OCI-LY1 (cell line): ENCODE data around the gene SATB1.

ENCODE experiments used
- H2AFZ ChIP-seq: fragments of 200-600 bp; sonication (generic), shearing (Covaris generic); 2 replicates; pipeline ENCODE4 v1.6.0; 2014; ENCODE audit warnings: antibody characterized with exemption, mild to moderate bottlenecking, low read length
- H3F3A ChIP-seq: fragments of 200-600 bp; sonication (generic), shearing (Covaris generic); 2 replicates; pipeline ENCODE4 v1.6.0; 2014; ENCODE audit warnings: mild to moderate bottlenecking, antibody characterized with exemption, low read length, moderate library complexity; ENCODE audit not compliant: insufficient read depth
- H3K27ac ChIP-seq: fragments of 200-600 bp; sonication (generic); 2 replicates; pipeline ENCODE4 v1.5.1; 2014; ENCODE audit warnings: low read length, mixed run types, mild to moderate bottlenecking, low read depth; ENCODE audit not compliant: poor library complexity, severe bottlenecking
- H3K27me3 ChIP-seq: fragments of 200-600 bp; sonication (generic); 2 replicates; pipeline ENCODE4 v1.6.0; 2014; ENCODE audit warnings: antibody characterized with exemption, mild to moderate bottlenecking, low read length, moderate library complexity; ENCODE audit not compliant: insufficient read depth
- H3K36me3 ChIP-seq: fragments of 200-600 bp; sonication (generic); 2 replicates; pipeline ENCODE4 v1.6.1; 2014; ENCODE audit warnings: mild to moderate bottlenecking, antibody characterized with exemption, low read length, moderate library complexity, mixed read lengths; ENCODE audit not compliant: insufficient read depth
- H3K4me1 ChIP-seq: fragments of 200-600 bp; sonication (generic); 2 replicates; pipeline ENCODE4 v1.5.1; 2014; ENCODE audit warnings: mild to moderate bottlenecking, low read length, moderate library complexity; ENCODE audit not compliant: insufficient read depth, severe bottlenecking
- H3K4me2 ChIP-seq: fragments of 200-600 bp; sonication (generic), shearing (Covaris generic); 2 replicates; pipeline ENCODE4 v1.6.1; 2014; ENCODE audit warnings: low read length
- H3K4me3 ChIP-seq: fragments of 200-600 bp; sonication (generic); 2 replicates; pipeline ENCODE4 v1.5.1; 2014; ENCODE audit warnings: low read length, low read depth, mild to moderate bottlenecking, mixed read lengths; ENCODE audit not compliant: poor library complexity, severe bottlenecking
- H3K79me2 ChIP-seq: fragments of 200-600 bp; shearing (Covaris generic); 2 replicates; pipeline ENCODE4 v1.6.1; 2016; ENCODE audit warnings: mixed run types, low read length, mixed read lengths; ENCODE audit not compliant: insufficient read depth
- H3K9ac ChIP-seq: fragments of 200-600 bp; sonication (generic), shearing (Covaris generic); 2 replicates; pipeline ENCODE4 v1.6.1; 2014; ENCODE audit warnings: mild to moderate bottlenecking, low read length, mixed read lengths
- H3K9me2 ChIP-seq: fragments of 200-600 bp; sonication (generic), shearing (Covaris generic); 2 replicates; pipeline ENCODE4 v1.6.1; 2014; ENCODE audit warnings: low read depth, mild to moderate bottlenecking, low read length, mixed read lengths
- H3K9me3 ChIP-seq: fragments of 200-600 bp; shearing (Covaris generic); 2 replicates; pipeline ENCODE4 v1.6.1; 2014; ENCODE audit warnings: low read length, mixed read lengths
- H4K20me1 ChIP-seq: fragments of 200-600 bp; sonication (generic), shearing (Covaris generic); 2 replicates; pipeline ENCODE4 v1.6.0; 2016; ENCODE audit warnings: mild to moderate bottlenecking, low read length; ENCODE audit not compliant: insufficient read depth
- CTCF ChIP-seq: fragments of 200-600 bp; sonication (generic), shearing (Covaris generic); IDR thresholded peaks from 2 replicates; pipeline ENCODE4 v1.5.1; 2017; ENCODE audit warnings: mild to moderate bottlenecking, antibody characterized with exemption, low read length, moderate library complexity, mixed read lengths
- EZH2 ChIP-seq: fragments of 200-600 bp; sonication (generic), shearing (Covaris generic); IDR thresholded peaks from 2 replicates; pipeline ENCODE4 v1.8.0; 2017; ENCODE audit warnings: borderline replicate concordance, mixed run types, mild to moderate bottlenecking, antibody characterized with exemption, low read length, moderate library complexity, mixed read lengths

SATB1 gene

GRCh38 chr3:18415839-18416238 is 9.3 kb downstream of the SATB1 start:
- H4K20me1 ChIP-seq, result no peaks in the 10 kb centered on the region

GRCh38 chr3:18415167-18415566 is 10.0 kb downstream of the SATB1 start:
- no peaks in the 10 kb centered on the region for H3K9me2 ChIP-seq
- H3F3A ChIP-seq, result no peaks in the 10 kb centered on the region
- no peaks in the 10 kb centered on the region for H3K9me3 ChIP-seq
- no peak for TF ChIP-seq EZH2
- H2AFZ ChIP-seq, result no peak overlapping the region
- H3K9ac ChIP-seq, result no peak overlapping the region
- no peaks in the 10 kb centered on the region for H3K27me3 ChIP-seq
- H3K4me2 ChIP-seq, result no peak overlapping the region
- H3K4me1 ChIP-seq, result no peaks in the 10 kb centered on the region
- peaks cover 31% of the 10 kb centered on the region; the same call in 1 of the 2 replicates for H3K36me3 ChIP-seq
- no peaks in the 10 kb centered on the region for H3K79me2 ChIP-seq
- no peak overlapping the region for H3K4me3 ChIP-seq
- H4K20me1 ChIP-seq, result no peaks in the 10 kb centered on the region
- no peak overlapping the region for H3K27ac ChIP-seq

More at GRCh38 chr3:18415839-18416238, 9.3 kb downstream of the SATB1 start:
- Histone ChIP-seq H3K9ac (no peak overlapping the region), H3K79me2 (no peaks in the 10 kb centered on the region), H3K4me1 (no peaks in the 10 kb centered on the region), H3K9me3 (no peaks in the 10 kb centered on the region), H3F3A (no peaks in the 10 kb centered on the region), H2AFZ (no peak overlapping the region), H3K4me3 (no peak overlapping the region), H3K27me3 (no peaks in the 10 kb centered on the region), H3K27ac (no peak overlapping the region), H3K9me2 (no peaks in the 10 kb centered on the region), H3K4me2 (no peak overlapping the region), H3K36me3 (peaks cover 36% of the 10 kb centered on the region; the same call in 1 of the 2 replicates)
- TF ChIP-seq EZH2 (no peak), CTCF (no peak)

GRCh38 chr3:18412684-18413083 is 12.5 kb downstream of the SATB1 start:
- H3F3A ChIP-seq, result no peaks in the 10 kb centered on the region
- H3K4me1 ChIP-seq, result no peaks in the 10 kb centered on the region
- H3K36me3 ChIP-seq, result peaks cover 23% of the 10 kb centered on the region; the same call in 1 of the 2 replicates
- H3K27ac ChIP-seq, result no peak overlapping the region
- no peaks in the 10 kb centered on the region for H3K79me2 ChIP-seq
- TF ChIP-seq EZH2, result no peak
- TF ChIP-seq CTCF, result no peak
- no peak overlapping the region for H3K4me3 ChIP-seq
- no peak overlapping the region for H3K4me2 ChIP-seq
- H3K27me3 ChIP-seq, result no peaks in the 10 kb centered on the region
- no peaks in the 10 kb centered on the region for H4K20me1 ChIP-seq
- H2AFZ ChIP-seq, result no peak overlapping the region
- no peaks in the 10 kb centered on the region for H3K9me2 ChIP-seq
- H3K9me3 ChIP-seq, result no peaks in the 10 kb centered on the region
- no peak overlapping the region for H3K9ac ChIP-seq

- Histone ChIP-seq H3K27ac (no peak overlapping the region), H2AFZ (no peak overlapping the region), H4K20me1 (no peaks in the 10 kb centered on the region), H3K9me2 (no peaks in the 10 kb centered on the region), H3K27me3 (no peaks in the 10 kb centered on the region), H3K36me3 (peaks cover 21% of the 10 kb centered on the region; the same call in 1 of the 2 replicates), H3K4me3 (no peak overlapping the region), H3F3A (no peaks in the 10 kb centered on the region), H3K9ac (no peak overlapping the region), H3K4me2 (no peak overlapping the region), H3K9me3 (no peaks in the 10 kb centered on the region), H3K4me1 (no peaks in the 10 kb centered on the region), H3K79me2 (no peaks in the 10 kb centered on the region)
- TF ChIP-seq CTCF (no peak), EZH2 (no peak)
These were observed 13.6 kb downstream of the SATB1 start for GRCh38 chr3:18411541-18411940.
